ENCODE results near the gene CALM3. TPM values are rescaled to one million over a fixed set of nuclear protein-coding genes. Genes with fewer than 3 reads are reported as not detected.

CALM3 gene
- total and polyA plus RNA-seq, 2 experiments from 2014 or later = 237 to 246 TPM

DNA sequence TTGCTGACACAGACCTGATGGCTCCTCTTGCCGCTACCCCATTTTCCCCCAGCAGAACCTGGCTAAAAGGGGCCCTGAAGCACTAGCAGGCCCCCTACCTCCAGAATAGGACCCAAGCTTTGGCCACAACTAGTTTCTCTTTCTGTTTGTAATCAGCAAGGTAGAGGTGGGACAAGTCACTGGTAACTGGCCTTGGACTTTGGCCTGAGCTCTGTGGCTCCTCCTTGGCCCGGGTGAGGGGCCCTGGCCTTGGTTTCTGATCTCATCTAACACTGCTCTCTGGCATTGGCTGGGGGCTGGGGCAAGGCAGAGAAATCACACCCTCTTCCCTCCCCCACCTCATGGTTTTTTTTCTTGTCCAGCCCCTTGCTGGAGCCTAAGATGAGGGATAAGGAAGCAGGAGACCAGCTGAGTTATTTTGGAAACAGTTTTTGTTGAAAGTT lies 2.1 kb downstream of the CALM3 start:
- Histone ChIP-seq H3K27ac (peak overlapping the region; percentile 97), H2AFZ (no peak overlapping the region), H3K79me2 (peaks cover 61% of the 10 kb centered on the region), H3K4me3 (peak overlapping the region; percentile 100), H3K9me2 (replicated peaks; ENCODE audit: insufficient read depth) (no peaks in the 10 kb centered on the region), H3K4me1 (ENCODE audit: insufficient read depth) (peaks cover 16% of the 10 kb centered on the region), H4K20me1 (ENCODE audit: insufficient read depth, poor library complexity, severe bottlenecking) (peaks cover 48% of the 10 kb centered on the region), H3K27me3 (no peaks in the 10 kb centered on the region), H3K9me3 (ENCODE audit: low read depth) (no peaks in the 10 kb centered on the region), H3K4me2 (peak overlapping the region; percentile 87), H3K36me3 (replicated peaks; ENCODE audit: insufficient read depth, low read depth) (no peaks in the 10 kb centered on the region)
- 33% methylated on average over 2 of the region's 2 CpGs for WGBS (ENCODE audit: low lambda C conversion rate, missing lambda C conversion rate)
- no peak for TF ChIP-seq EZH2phosphoT487 (IDR thresholded peaks at IDR 0.05; ENCODE audit: low read depth, severe bottlenecking, unreplicated experiment)
- TF ChIP-seq CTCF (IDR thresholded peaks at IDR 0.05; ENCODE audit: poor library complexity) = no peak
- TF ChIP-seq EZH2 (IDR thresholded peaks at IDR 0.05; ENCODE audit: borderline replicate concordance) = no peak
- peak; percentile 83 for DNase-seq (ENCODE audit: low spot score)

- H3K4me3 ChIP-seq = no peak overlapping the region
- H3K4me2 ChIP-seq = peak overlapping the region; percentile 87
- H2AFZ ChIP-seq = no peak overlapping the region
- H3K4me1 ChIP-seq (ENCODE audit: insufficient read depth) = peaks cover 16% of the 10 kb centered on the region
- TF ChIP-seq EZH2phosphoT487 (IDR thresholded peaks at IDR 0.05; ENCODE audit: low read depth, severe bottlenecking, unreplicated experiment) = no peak
- no peak for TF ChIP-seq CTCF (IDR thresholded peaks at IDR 0.05; ENCODE audit: poor library complexity)
- TF ChIP-seq EZH2 (IDR thresholded peaks at IDR 0.05; ENCODE audit: borderline replicate concordance) = no peak
- H3K27ac ChIP-seq = peak overlapping the region; percentile 97
- H3K9me2 ChIP-seq (replicated peaks; ENCODE audit: insufficient read depth) = no peaks in the 10 kb centered on the region
- no peaks in the 10 kb centered on the region for H3K36me3 ChIP-seq (replicated peaks; ENCODE audit: insufficient read depth, low read depth)
- no peaks in the 10 kb centered on the region for H3K27me3 ChIP-seq
- no peaks in the 10 kb centered on the region for H3K9me3 ChIP-seq (ENCODE audit: low read depth)
- 61% methylated on average over 9 of the region's 9 CpGs for WGBS (ENCODE audit: low lambda C conversion rate, missing lambda C conversion rate)
- peak; percentile 15 for DNase-seq (ENCODE audit: low spot score)
- H3K79me2 ChIP-seq = peaks cover 61% of the 10 kb centered on the region
- H4K20me1 ChIP-seq (ENCODE audit: insufficient read depth, poor library complexity, severe bottlenecking) = peaks cover 48% of the 10 kb centered on the region
These were observed 2.7 kb downstream of the CALM3 start for GRCh38 chr19:46603752-46604231.

DNA sequence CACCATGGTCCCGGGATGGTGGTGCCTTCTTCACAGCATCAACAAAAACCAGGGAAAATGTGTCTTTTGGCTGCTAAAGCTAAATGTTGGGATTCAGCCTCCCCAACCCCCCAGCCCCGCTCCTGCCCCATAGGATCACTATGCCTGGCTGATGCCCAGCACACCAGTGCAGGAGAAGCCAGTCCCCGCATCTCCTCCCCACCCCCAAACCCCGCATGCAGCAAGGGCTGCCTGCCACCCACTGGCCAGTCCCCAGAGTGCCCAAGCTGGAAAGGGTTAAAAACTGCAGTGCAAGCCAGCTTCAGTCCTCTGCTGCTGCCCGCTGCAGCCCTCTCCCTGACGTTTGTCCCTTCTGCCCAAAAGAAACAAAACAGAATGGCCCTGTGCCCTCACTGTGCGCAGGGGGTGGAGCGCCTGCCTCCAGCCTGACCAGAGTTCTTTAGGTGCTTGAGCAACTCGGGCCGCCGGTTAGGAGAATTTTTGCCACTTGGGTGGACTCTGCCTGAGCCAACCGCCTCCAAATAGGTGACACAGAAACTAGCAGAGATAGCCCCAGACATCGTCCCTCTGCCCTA lies 3.7 kb downstream of the CALM3 start:
- Histone ChIP-seq H3K27ac (no peak overlapping the region), H3K36me3 (replicated peaks; ENCODE audit: insufficient read depth, low read depth) (no peaks in the 10 kb centered on the region), H3K4me2 (peak overlapping the region; percentile 87), H3K79me2 (peaks cover 61% of the 10 kb centered on the region), H2AFZ (no peak overlapping the region), H3K9me2 (replicated peaks; ENCODE audit: insufficient read depth) (no peaks in the 10 kb centered on the region), H3K4me1 (ENCODE audit: insufficient read depth) (peaks cover 16% of the 10 kb centered on the region), H4K20me1 (ENCODE audit: insufficient read depth, poor library complexity, severe bottlenecking) (peaks cover 48% of the 10 kb centered on the region), H3K4me3 (no peak overlapping the region), H3K27me3 (no peaks in the 10 kb centered on the region), H3K9me3 (ENCODE audit: low read depth) (no peaks in the 10 kb centered on the region)
- DNase-seq (ENCODE audit: low spot score) = peak; percentile 8
- TF ChIP-seq CTCF (IDR thresholded peaks at IDR 0.05; ENCODE audit: poor library complexity) = no peak
- TF ChIP-seq EZH2phosphoT487 (IDR thresholded peaks at IDR 0.05; ENCODE audit: low read depth, severe bottlenecking, unreplicated experiment) = no peak
- TF ChIP-seq EZH2 (IDR thresholded peaks at IDR 0.05; ENCODE audit: borderline replicate concordance) = no peak
- WGBS (ENCODE audit: low lambda C conversion rate, missing lambda C conversion rate) = 81% methylated on average over 12 of the region's 13 CpGs
